Loucy (cell line): ENCODE results near the gene OTOA.

Experiments
- EZH2phosphoT487 ChIP-seq: fragments of 200-600 bp; IDR thresholded peaks from 2 replicates; pipeline ENCODE4 v1.6.1; 2018; ENCODE audit warnings: antibody characterized with exemption, mild to moderate bottlenecking, moderate library complexity, borderline replicate concordance
- TF ChIP-seq, protein P1 (sequence below): fragments of 200-600 bp; sonication (generic); conservative IDR thresholded peaks from 2 replicates; pipeline ENCODE4 v1.5.1; 2014; ENCODE audit warnings: mild to moderate bottlenecking, antibody characterized with exemption, low read length

DNA sequence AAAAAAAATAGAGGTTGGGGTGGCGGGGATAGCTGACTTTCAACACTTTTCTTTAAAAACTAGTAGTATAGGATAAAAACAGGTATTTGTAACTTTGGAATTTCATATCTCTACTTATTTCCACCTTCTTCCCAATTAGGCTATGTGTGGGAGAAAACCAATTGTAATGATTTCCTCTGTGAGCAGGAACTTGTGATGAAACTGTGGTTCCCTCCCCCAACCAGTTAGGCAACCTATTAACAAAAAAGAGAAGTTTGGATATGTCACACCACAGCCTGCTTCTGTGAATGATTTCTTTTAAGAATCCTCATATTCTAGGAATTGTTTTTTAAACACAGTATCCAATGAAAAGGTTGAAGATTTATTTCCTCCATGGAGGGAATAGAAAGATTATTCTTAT is 13.2 kb upstream of the OTOA start:
- TF ChIP-seq, protein P1, sequence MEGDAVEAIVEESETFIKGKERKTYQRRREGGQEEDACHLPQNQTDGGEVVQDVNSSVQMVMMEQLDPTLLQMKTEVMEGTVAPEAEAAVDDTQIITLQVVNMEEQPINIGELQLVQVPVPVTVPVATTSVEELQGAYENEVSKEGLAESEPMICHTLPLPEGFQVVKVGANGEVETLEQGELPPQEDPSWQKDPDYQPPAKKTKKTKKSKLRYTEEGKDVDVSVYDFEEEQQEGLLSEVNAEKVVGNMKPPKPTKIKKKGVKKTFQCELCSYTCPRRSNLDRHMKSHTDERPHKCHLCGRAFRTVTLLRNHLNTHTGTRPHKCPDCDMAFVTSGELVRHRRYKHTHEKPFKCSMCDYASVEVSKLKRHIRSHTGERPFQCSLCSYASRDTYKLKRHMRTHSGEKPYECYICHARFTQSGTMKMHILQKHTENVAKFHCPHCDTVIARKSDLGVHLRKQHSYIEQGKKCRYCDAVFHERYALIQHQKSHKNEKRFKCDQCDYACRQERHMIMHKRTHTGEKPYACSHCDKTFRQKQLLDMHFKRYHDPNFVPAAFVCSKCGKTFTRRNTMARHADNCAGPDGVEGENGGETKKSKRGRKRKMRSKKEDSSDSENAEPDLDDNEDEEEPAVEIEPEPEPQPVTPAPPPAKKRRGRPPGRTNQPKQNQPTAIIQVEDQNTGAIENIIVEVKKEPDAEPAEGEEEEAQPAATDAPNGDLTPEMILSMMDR = no peak
- no peak for TF ChIP-seq EZH2phosphoT487
